RWPE2 (cell line): ENCODE data around the gene IL17RD.

Source experiments
- ATAC-seq: fragments of 200-7000 bp; cut with Tn5 transposase; 3 replicates; pipeline ENCODE4 v1.9.1; 2021; ENCODE audit warnings: low read depth
- DNase-seq: peaks from one replicate; pipeline ENCODE4 v3.0.0-alpha.2; 2020; ENCODE audit warnings: low spot score
- H3K27ac ChIP-seq: fragments of 450-650 bp; 2 replicates; pipeline ENCODE4 v1.5.1; 2017; ENCODE audit warnings: mild to moderate bottlenecking; ENCODE audit not compliant: poor library complexity, severe bottlenecking
- H3K27me3 ChIP-seq: fragments of 250-450 bp; sonication (Bioruptor Pico); 2 replicates; pipeline ENCODE4 v1.5.1; 2021; ENCODE audit warnings: mild to moderate bottlenecking, moderate library complexity; ENCODE audit not compliant: insufficient read depth, poor library complexity, severe bottlenecking
- H3K36me3 ChIP-seq: fragments of 250-450 bp; sonication (Bioruptor Pico); 2 replicates; pipeline ENCODE4 v1.5.1; 2020; ENCODE audit warnings: low read depth, mild to moderate bottlenecking, moderate library complexity
- H3K4me1 ChIP-seq: fragments of 250-450 bp; sonication (Bioruptor Pico); 2 replicates; pipeline ENCODE4 v1.5.1; 2021; ENCODE audit warnings: mild to moderate bottlenecking, moderate library complexity; ENCODE audit not compliant: insufficient read depth, poor library complexity, severe bottlenecking
- H3K4me3 ChIP-seq: fragments of 250-450 bp; sonication (Bioruptor Pico); 2 replicates; pipeline ENCODE4 v1.5.1; 2021; ENCODE audit warnings: mild to moderate bottlenecking, moderate library complexity; ENCODE audit not compliant: severe bottlenecking
- H3K9me3 ChIP-seq: fragments of 250-450 bp; sonication (Bioruptor Pico); 2 replicates; pipeline ENCODE4 v1.5.1; 2021; ENCODE audit warnings: mild to moderate bottlenecking, moderate library complexity; ENCODE audit not compliant: severe bottlenecking
- TF ChIP-seq, protein P1 (sequence below): fragments of 450-650 bp; IDR thresholded peaks from one replicate; pipeline ENCODE4 v1.5.1; 2017; ENCODE audit warnings: mild to moderate bottlenecking, moderate library complexity; ENCODE audit not compliant: poor library complexity, severe bottlenecking

IL17RD gene

DNA sequence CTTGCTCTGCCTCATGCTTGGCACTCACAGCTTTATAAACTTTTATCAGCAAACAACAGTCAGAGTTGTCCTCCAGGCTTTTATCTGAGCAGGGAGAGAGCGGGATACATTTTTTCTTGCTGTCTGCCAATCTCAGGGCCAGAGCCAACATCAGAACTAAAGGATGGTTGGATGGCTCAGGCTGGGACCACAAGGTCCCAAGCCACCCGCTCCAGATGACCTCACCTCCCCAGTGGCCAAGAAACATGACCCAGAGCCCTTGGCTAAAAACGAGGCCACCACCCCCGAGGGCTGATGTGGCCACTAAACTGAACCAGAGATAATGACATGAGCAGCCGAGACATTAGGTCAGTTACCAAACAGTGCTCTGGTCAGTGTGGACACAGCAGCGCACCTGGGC, 123.5 kb downstream of the IL17RD start:
- ATAC-seq (no peak), DNase-seq (no peak)
- H3K4me3 ChIP-seq = no peak overlapping the region
- no peaks in the 10 kb centered on the region for H3K9me3 ChIP-seq
- TF ChIP-seq, protein P1, sequence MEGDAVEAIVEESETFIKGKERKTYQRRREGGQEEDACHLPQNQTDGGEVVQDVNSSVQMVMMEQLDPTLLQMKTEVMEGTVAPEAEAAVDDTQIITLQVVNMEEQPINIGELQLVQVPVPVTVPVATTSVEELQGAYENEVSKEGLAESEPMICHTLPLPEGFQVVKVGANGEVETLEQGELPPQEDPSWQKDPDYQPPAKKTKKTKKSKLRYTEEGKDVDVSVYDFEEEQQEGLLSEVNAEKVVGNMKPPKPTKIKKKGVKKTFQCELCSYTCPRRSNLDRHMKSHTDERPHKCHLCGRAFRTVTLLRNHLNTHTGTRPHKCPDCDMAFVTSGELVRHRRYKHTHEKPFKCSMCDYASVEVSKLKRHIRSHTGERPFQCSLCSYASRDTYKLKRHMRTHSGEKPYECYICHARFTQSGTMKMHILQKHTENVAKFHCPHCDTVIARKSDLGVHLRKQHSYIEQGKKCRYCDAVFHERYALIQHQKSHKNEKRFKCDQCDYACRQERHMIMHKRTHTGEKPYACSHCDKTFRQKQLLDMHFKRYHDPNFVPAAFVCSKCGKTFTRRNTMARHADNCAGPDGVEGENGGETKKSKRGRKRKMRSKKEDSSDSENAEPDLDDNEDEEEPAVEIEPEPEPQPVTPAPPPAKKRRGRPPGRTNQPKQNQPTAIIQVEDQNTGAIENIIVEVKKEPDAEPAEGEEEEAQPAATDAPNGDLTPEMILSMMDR = no peak
- no peaks in the 10 kb centered on the region for H3K4me1 ChIP-seq
- H3K27ac ChIP-seq = no peak overlapping the region
- no peaks in the 10 kb centered on the region for H3K27me3 ChIP-seq
- no peaks in the 10 kb centered on the region for H3K36me3 ChIP-seq
